HEK293T (cell line): ENCODE measurements around the gene MED12.

ENCODE experiments used
- CTCF ChIA-PET: fragments of 350-600 bp; formaldehyde crosslinking; extraction: SDS; loops from one replicate; lab custom pipeline; 2021; ENCODE audit warnings: antibody characterized with exemption, inconsistent platforms; lab: Yijun Ruan, JAX
- POLR2A ChIA-PET: fragments of 350-600 bp; formaldehyde crosslinking; extraction: SDS; loops from one replicate; lab custom pipeline; 2020; ENCODE audit warnings: antibody characterized with exemption, inconsistent platforms; lab: Yijun Ruan, JAX
- DNase-seq: peaks from one replicate; pipeline ENCODE4 v3.0.0; 2012; ENCODE audit warnings: mixed read lengths; ENCODE audit errors: extremely low spot score
- ARNT ChIP-seq: fragments of 450-650 bp; IDR thresholded peaks from 2 replicates; pipeline ENCODE4 v1.6.1; 2017; ENCODE audit warnings: mild to moderate bottlenecking
- BHLHE40 ChIP-seq: fragments of 450-650 bp; IDR thresholded peaks from 2 replicates; pipeline ENCODE4 v1.6.1; 2016; ENCODE audit warnings: mild to moderate bottlenecking, moderate library complexity, borderline replicate concordance
- ELF4 ChIP-seq: fragments of 450-650 bp; IDR thresholded peaks from 2 replicates; pipeline ENCODE4 v1.6.1; 2017; ENCODE audit warnings: antibody characterized with exemption
- FOXA1 ChIP-seq: fragments of 450-650 bp; IDR thresholded peaks from 2 replicates; pipeline ENCODE4 v1.6.1; 2016; ENCODE audit warnings: mild to moderate bottlenecking
- FOXK2 ChIP-seq: fragments of 450-650 bp; IDR thresholded peaks from 2 replicates; pipeline ENCODE4 v1.6.1; 2016; ENCODE audit warnings: mild to moderate bottlenecking
- FOXM1 ChIP-seq: fragments of 450-650 bp; IDR thresholded peaks from 2 replicates; pipeline ENCODE4 v1.6.1; 2017; ENCODE audit warnings: mild to moderate bottlenecking, borderline replicate concordance
- HDGF ChIP-seq: fragments of 450-650 bp; IDR thresholded peaks from 2 replicates; pipeline ENCODE4 v1.6.1; 2017; ENCODE audit warnings: antibody characterized with exemption, borderline replicate concordance
- L3MBTL2 ChIP-seq: fragments of 450-650 bp; conservative IDR thresholded peaks from 2 replicates; pipeline ENCODE4 v1.6.1; 2016; ENCODE audit warnings: mild to moderate bottlenecking
- LEF1 ChIP-seq: fragments of 450-650 bp; IDR thresholded peaks from 2 replicates; pipeline ENCODE4 v1.6.1; 2017; ENCODE audit warnings: mild to moderate bottlenecking, borderline replicate concordance
- NFRKB ChIP-seq: fragments of 450-650 bp; IDR thresholded peaks from 2 replicates; pipeline ENCODE4 v1.6.1; 2016; ENCODE audit warnings: mild to moderate bottlenecking, moderate library complexity
- SP1 ChIP-seq: fragments of 450-650 bp; IDR thresholded peaks from 2 replicates; pipeline ENCODE4 v1.6.1; 2017
- SUZ12 ChIP-seq: fragments of 450-650 bp; IDR thresholded peaks from 2 replicates; pipeline ENCODE4 v1.6.1; 2016; ENCODE audit warnings: mild to moderate bottlenecking
- TARDBP ChIP-seq: fragments of 450-650 bp; IDR thresholded peaks from 2 replicates; pipeline ENCODE4 v1.6.1; 2016
- ZNF384 ChIP-seq: fragments of 450-650 bp; IDR thresholded peaks from 2 replicates; pipeline ENCODE4 v1.6.1; 2016
- TF ChIP-seq, protein P1 (sequence below): fragments of 450-650 bp; IDR thresholded peaks from 2 replicates; pipeline ENCODE4 v1.6.1; 2016

Gene MED12

DNA sequence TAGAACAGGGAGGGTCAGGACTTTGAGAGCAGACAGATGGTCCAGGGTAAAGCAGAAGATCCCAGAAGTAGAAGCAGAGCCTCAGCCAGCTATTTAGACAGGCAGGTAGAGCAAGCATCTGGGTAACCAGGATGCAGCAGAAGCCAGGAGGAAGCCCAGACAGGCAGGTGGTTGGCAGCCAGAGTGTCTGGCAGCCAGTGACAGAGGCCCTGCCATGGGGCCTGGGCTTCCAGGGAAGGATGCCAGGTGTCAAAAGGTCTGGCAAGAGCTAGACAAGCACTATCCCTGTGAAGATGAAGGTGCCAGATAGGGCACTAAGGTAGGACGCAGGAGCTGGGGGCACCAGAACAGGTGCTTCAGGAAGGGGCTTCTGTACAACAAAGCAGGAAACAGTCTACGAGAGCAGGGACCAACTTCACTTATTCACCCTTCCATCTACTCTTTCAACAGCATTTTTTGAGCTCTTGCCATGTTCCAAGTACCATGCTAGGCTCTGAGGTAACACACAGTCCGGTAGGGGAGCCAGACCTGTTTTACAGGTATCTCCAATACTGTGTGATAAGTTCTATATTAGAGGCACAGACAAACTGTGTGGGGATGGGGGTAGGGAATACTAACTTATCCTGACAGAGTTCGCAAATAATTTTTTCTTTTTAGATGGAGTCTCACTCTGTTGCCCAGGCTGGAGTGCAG, 66.6 kb downstream of the MED12 start:
- no peak for DNase-seq
- TF ChIP-seq L3MBTL2 (no peak), ZNF384 (no peak), TARDBP (no peak), HDGF (no peak), NFRKB (no peak), FOXA1 (no peak), FOXK2 (no peak), SP1 (no peak), ARNT (no peak), LEF1 (no peak), ELF4 (no peak), SUZ12 (no peak), BHLHE40 (no peak), FOXM1 (no peak)
- TF ChIP-seq, protein P1, sequence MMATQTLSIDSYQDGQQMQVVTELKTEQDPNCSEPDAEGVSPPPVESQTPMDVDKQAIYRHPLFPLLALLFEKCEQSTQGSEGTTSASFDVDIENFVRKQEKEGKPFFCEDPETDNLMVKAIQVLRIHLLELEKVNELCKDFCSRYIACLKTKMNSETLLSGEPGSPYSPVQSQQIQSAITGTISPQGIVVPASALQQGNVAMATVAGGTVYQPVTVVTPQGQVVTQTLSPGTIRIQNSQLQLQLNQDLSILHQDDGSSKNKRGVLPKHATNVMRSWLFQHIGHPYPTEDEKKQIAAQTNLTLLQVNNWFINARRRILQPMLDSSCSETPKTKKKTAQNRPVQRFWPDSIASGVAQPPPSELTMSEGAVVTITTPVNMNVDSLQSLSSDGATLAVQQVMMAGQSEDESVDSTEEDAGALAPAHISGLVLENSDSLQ = no peak
- POLR2A ChIA-PET = interaction anchor here (5.0 kb wide), 1 partner anchor 99 kb away, joined by 26 read pairs; the partner anchor contains the start of gene NONO
- CTCF ChIA-PET = no interaction called here

GRCh38 chrX:71191248-71191647, 72.9 kb downstream of the MED12 start:
- CTCF ChIA-PET = interaction anchor here (0.5 to 0.7 kb wide), 2 partner anchors 193 to 249 kb away, joined by 3 to 4 read pairs; no protein-coding TSS in a partner anchor
- TF ChIP-seq FOXA1 (no peak), FOXM1 (no peak), SUZ12 (no peak), NFRKB (no peak), SP1 (no peak), HDGF (no peak), FOXK2 (no peak), BHLHE40 (no peak), ARNT (no peak), ZNF384 (no peak), LEF1 (no peak), ELF4 (no peak), TARDBP (no peak)
- TF ChIP-seq, protein P1 = no peak

More at GRCh38 chrX:71191248-71191647, 72.9 kb downstream of the MED12 start:
- no peak for DNase-seq
- POLR2A ChIA-PET = no interaction called here
